ENCODE measurements around the gene FAN1.

Gene FAN1

DNA sequence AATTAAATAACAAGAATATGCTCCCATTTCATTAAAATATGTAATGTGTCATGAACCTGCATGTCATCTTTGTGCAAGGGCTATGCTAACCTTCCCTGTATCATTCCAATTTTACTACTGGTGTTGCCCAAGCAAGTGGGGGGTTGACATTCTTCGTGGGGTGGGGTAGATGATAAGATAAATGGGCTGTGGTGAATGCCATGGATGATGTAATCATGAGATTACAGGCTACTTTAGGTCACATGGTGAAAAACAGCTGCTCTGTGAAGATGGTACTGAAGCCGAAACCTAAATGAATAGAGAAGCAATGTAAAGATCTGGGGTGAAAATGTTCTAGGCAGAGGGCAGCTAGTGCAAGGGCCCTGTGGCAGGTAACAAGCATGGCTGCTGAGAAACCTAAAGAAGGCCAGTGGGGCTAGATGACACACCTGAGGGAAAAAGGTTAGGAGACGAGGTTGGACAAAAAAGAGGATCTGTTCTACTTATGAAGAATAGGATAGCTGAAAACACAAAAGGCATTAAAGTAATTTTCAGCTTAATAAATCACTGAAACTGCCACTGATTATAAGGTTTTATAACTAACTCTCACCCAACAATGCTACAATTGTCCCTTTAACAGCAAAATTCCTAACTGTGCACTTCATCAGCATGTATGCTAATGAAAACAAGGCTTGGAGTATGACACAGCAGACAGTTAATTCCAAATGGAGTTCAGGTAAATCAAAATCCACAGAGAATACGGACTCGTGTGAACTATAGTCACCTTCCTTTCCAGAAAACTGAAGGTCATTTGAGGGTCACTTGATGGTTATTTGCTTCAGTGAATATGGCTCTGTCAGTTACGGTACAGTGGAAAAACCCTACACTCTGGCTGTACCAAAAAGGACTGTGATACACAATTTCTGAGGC is 52.8 kb downstream of the FAN1 start:
- DNase-seq (ENCODE audit: low spot score): no peak

DNA sequence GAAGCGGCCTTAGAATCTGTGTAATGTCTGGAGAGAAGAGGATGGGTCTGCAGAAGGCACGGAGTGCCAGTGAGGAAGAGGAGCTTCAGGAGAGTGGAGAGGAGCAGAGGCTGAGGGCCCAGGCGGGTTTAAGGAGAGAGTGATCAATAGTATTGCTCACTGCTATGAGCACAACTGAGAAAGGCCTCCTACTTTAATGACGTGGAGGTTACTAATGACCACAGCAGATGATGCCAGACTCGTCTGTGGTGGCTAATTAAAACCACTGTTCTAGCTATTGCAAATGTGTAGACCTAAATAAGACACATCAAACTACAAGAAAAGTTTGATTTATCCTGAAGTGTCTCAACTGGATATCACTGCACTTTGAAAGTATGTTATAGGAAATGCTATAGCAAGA is 54.5 kb downstream of the FAN1 start:
- no peak for DNase-seq (ENCODE audit: low spot score)

DNA sequence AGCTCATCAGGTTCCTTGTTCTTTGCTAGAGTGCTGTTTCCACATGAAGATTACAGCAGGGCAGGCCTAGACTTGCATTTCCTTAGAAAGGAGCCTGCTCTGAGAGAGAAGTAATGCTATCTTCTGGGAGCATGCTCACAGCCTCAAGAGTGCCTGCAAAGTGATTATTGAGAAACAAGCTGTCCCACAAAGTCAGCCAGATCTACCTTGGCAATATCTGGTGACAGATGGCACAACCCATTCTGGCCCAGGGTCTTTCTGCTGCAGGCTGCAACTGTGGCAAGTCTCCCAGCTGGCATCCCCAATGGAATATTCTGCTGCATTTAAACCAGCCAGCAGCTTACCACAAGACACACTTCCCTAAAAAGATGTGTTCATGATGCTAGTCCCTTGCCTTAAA is 58.4 kb downstream of the FAN1 start:
- DNase-seq (ENCODE audit: low spot score): no peak

DNA sequence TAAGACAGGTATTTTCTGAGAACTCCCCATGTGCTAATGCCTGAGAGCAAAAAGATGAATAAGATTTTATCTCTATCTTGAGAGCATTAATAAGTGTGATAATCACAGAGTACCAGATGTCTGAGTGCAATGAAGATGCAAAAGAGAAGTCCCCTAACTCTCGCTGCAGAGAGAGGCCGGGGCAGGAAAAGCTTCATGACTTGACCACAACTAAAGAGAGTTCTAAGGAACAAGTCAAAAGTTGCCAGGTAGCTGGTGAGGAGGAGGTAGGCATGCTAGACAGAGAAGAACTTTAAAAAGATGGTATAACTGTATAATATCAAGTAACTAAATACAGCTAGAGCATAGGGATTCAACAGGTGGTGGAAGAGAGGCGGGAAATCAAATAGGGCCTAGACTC is 58.9 kb downstream of the FAN1 start:
- no peak for DNase-seq (ENCODE audit: low spot score)

DNA sequence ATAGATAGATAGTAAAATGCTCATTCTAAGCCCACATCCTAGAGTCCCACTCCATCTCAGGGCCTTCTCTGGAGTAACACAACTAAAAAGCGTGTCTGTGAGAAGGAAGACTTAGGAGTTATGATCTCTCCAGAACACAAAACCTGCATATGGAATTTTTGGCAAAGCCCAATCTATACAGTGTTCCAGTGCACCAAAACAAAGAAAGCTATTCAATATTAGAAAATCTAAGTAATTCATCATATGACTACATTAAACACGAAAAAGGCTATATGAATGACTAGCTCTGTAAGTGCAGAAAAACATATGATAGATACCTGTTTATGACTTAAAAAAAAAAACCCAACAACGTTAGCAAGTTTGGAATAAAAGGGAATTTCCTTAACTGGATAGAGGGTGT is 60.0 kb downstream of the FAN1 start:
- no peak for DNase-seq (ENCODE audit: low spot score)

DNA sequence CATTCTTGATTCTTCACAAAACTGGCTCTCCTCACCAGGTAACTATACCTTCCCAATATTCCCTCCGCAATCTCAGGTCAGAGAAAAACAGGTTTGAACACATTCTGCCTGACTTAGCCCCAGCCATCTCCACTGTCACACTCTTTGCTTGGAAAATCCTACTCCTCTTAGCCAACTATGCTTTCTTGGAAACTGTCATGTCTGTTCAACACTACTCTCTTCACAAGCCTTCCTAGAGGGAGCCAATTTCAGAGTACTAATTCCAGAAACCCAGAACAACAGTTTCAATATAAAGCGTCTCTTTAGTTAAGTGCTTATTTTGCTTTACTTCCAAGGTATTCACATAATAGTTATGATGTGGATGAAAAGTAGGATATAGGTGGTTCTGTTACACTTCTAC is 66.0 kb downstream of the FAN1 start:
- no peak for DNase-seq (ENCODE audit: low spot score)

DNA sequence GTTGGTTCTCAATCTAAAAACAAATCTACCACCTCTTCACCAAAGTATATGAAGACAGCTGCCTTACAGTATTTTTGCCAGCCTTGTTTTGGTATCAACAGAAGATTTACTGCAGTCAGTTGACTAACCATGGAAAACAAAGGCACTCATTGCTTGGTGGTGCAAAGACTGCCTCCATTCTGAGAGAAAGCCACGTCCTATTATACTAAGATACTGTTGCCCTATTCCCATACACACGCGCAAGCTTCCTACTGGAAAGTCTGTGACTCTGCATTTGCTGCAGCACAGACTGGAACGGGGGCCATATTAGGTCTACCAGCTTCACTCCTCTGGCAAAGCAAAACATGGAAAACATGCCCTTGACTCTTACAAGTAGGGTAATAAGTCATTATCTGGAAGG is 69.7 kb downstream of the FAN1 start:
- no peak for DNase-seq (ENCODE audit: low spot score)

DNA sequence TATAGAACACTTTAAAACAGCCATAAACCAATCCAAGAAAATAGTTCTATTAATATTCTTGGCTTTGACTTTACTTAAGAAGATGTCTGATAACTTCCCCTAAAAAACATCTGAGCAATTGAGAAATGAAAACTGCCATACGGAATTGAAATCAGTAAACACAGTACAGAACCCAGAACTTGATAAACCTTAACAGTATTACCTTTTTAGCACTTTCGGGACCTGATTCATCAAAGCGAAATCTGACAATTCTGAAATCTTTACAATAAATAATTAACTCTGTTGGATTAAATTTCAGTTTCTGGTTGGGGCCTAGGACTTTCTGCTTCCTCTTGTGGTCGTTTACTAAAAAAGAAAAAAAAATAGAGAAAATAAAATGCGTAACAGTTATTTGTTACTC is 70.4 kb downstream of the FAN1 start:
- no peak for DNase-seq (ENCODE audit: low spot score)

DNA sequence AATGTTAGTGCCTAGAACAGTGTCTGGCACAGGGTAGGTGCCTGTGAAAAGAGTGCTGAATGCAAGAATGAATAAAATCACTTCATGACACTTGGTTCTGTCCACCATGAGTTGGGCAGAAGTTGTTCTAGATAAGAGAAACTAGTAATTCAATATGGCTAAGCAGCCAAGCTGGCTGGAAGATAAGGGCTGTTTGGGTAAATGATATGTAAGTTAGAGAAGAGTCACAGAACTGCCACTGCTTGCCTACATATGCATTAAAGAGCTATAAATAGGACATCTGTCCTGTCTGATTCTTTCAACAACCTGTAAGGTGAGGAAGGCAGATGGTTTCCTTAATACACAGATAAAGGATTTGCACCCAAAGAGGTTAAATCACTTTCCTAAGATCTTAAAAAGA is 74.6 kb downstream of the FAN1 start:
- DNase-seq (ENCODE audit: low spot score): no peak

DNA sequence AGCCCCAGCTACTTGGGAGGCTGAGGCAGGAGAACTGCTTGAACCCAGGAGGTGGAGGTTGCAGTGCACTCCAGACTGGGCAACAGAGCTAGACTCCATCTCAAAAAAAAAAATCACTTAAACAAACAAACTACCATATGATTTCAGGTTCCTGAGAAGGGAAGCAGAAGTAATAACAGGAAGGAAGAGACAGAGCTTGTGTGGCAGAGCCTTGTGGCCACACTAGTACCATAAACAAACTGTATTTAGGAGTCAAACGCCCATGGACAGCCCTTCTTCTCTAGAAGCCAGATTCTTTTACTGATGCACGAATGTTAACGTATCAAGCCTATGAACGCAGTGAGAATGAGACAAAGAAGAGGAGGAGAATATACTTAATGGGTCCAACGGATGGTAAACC is 75.7 kb downstream of the FAN1 start:
- no peak for DNase-seq (ENCODE audit: low spot score)

DNA sequence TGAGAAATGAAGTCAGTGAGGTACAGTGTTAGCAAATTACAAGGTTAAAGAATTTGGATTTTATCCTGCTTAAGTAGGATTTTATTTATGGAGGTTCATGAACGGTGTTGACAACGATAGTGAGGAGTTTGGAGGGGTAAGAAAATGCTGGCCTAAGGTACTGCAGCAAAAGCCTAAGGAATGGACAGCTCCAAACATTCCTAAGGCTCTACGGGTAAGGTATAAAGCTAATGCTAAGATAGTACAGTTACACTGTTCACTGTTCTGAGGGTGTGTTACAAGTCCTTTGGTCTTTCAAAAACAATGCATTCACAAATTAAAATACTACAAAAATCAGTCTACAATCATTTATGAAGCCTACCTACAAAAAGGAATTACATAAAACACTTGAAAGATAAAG is 80.4 kb downstream of the FAN1 start:
- no peak for DNase-seq (ENCODE audit: low spot score)

DNA sequence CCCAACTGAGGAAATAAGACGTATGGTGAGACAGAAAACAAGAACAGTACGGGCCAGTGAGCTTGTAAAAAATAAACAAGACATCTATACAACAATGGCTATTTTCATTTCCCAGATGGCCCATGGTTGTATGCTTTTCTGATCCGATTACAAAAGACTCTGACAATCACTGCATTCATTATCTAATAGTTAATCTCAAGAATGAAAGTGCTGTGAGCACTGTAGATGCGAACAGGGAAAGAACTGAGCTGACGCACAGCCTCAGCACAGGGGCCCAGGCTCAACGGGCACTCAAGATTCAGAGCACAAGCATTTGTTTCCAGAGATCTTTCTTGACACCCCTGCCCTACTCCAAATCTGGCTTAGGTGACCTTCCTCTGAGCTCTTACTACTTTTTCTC is 80.8 kb downstream of the FAN1 start:
- peak; percentile 29 for DNase-seq (ENCODE audit: low spot score)

DNA sequence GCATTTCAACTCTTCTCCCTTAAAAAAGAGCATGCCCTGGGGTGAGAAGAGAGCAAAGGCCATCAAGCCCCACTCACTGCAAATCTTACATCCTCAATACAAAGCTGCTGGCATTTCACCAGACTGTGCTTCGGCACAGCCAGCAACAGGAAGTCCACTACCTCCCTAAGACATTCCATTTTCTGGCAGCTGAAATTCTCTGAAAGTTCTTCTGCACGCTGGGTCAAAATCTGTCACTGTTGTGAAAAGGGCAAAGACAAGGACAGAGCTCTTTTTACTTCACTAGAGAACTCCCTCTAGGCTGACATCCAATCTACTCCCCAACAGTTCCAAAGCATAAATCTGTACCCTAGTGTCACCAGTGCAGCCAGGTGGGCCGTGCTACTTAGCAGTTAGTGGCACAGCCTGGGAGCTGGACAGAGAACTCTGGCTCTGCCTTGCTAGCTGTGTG is 81.4 kb downstream of the FAN1 start:
- no peak for DNase-seq (ENCODE audit: low spot score)

DNA sequence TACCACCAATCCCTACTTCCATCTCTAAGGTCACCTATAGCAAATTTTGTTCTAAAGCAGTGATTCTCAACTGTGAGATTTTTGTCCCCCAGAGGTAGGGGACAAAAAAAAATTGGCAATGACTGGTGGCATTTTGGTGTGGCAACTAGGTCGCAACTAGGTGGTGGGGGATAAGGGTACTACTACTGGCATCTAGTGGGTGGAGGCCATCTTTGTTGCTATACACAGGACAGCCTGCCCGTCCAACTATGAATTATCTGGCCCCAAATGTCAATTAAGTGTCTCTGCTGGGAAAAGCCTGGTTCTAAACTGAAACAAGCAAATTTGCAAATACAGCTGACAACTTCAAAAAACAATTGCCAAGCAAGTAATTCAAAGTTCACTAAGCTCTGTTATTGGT is 86.3 kb downstream of the FAN1 start:
- DNase-seq (ENCODE audit: low spot score): no peak

DNA sequence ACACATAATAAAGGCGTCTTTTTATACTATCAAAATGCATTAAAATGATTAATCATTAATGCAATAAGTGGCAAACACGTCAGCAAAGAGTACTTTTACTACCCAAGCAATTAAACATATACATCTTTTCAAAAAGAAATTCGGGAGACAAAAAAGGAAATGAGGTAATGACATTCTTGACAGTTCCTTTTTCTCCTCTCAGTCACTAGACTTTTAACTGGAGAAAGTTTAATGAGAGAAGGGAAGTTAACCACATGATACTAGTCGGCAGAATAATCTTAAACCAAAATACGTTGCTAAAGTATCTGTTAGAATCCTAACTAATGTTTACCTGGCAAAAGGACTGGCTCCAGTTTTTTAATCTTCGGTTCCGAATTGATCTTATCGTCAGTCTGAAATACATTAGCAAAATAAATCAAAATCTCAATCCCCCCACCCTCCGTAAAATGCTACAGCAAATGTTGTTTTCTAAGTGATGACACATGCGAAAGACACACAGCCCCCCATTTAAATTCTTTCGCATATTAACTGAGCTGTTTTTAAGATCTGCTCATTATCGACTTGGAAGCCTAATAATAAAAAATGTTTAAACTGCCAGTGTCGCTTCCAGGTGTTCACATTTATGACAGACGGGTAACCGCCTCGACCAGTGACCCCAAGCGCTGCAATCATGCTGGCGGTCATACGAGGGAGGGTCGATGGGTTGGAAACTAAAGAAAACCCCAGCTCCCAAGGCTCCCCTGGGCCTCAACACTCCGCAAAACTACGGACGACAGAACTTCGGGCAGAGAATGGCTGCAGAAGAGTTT is 86.9 kb downstream of the FAN1 start:
- no peak for DNase-seq (ENCODE audit: low spot score)

DNA sequence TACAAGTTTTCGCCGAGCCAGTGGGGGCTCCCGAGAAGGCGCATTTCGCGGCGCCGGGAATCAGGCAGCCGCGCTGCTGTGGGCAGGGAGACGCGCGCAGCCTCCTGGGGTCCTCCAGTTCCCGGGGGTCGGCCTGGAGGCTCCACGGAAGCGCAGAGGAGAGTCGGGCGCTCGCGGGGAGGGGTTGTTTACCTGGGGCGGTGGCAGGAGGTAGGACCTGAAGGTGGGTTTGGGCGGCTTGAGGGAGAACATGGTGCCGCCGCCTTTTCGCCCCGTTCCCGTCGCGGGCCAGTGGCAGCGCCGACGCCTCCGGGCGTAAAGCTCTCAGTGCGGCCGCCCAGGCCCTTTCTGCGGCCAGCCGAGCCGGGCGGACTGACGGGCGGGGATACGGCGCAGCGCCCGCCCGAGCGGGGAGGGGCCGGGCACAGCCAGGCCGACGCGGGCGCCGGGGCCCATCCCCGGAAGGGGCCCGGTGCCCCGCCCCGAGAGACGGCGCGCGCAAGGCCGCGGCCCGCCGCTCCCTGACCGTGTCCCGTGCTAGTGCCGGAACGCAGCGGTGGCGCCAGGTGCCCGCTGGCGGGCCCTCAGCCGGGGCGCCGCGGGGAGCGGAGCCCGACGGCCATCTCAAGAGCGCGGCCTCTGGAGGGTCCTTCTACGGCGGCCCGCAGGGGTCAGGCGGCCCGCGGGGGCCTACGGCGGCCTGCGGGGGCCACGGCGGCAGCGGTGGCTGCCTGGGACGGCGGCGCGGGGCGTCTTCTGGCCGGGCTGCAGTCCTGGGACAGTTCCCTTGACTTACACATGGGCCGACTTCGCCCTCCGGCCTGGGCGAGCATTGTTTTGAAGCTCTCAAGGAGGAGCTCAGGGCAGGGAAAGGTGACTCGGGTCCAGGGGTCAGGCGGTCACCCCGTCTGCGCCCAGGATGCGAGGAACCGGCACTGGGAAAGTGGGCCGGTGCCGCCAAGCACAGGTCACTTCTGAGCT is 87.8 kb downstream of the FAN1 start, which contains the start of gene MTMR10:
TSS of gene MTMR10 (minus strand) at position 374 of the 981 bp plus-strand sequence. CDS start at position 252, 122 bp downstream.
- DNase-seq (ENCODE audit: low spot score): peak; percentile 56

DNA sequence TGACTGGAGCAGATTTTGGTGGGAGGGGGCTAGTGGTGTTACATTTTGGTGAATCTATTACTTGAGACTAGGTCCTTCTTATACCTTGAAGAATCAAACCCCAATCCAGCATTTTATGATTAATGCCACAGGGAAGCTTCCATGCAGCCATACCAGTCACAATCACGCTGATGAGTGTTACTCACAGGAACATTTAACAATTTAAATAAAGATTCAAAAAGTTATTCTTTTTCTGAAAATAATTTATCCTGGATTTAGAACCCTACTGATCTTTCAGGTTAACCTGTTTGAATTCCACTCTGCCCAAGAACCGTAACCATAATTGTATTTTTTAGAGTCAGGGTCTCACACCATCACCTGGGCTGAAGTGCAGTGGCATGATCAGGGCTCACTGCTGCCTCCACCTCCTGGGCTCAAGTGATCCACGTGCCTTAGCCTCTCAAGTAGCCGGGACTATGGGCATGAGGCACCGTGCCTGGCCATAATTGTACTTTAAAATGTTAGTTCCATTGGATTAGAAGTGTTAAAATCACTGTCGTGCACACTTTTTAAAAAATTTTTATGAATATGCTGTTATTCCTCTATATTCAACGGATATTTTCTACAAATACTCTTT is 88.6 kb downstream of the FAN1 start:
- DNase-seq (ENCODE audit: low spot score): peak; percentile 12

Measured in SK-N-DZ (cell line).